Measurements from ENCODE around the gene SUMF1. TPM values are rescaled to one million over a fixed set of nuclear protein-coding genes. Genes with fewer than 3 reads are reported as not detected.

SUMF1 gene
- total and polyA plus RNA-seq, 2 of the 13 experiments (the other 11 are each of a cell fraction or from before 2014, with no cell fraction given): 18.5 to 28.9 TPM

GRCh38 chr3:4460334-4460733 is 6.7 kb downstream of the SUMF1 start (continued):
- TF ChIP-seq HIC2 (CRISPR knock-in tag; IDR thresholded peaks at IDR 0.05; ENCODE audit: low read depth): no peak
- peak; percentile 88 for TF ChIP-seq RARA (CRISPR knock-in tag; IDR thresholded peaks at IDR 0.05)
- no peak for TF ChIP-seq GMEB1 (CRISPR knock-in tag; IDR thresholded peaks at IDR 0.05; ENCODE audit: borderline replicate concordance)
- TF ChIP-seq TFE3 (CRISPR knock-in tag; IDR thresholded peaks at IDR 0.05): peak; percentile 25; the same call in 1 of the 2 replicates
- peak; percentile 67 for TF ChIP-seq PAXIP1 (CRISPR knock-in tag; conservative IDR thresholded peaks at IDR 0.05)
- peak; percentile 78 for TF ChIP-seq HNF4A (CRISPR knock-in tag; IDR thresholded peaks at IDR 0.05)
- TF ChIP-seq SOX6 (IDR thresholded peaks at IDR 0.05): no peak
- TF ChIP-seq SOX6 (CRISPR knock-in tag; IDR thresholded peaks at IDR 0.05): peak; percentile 26; the same call in 1 of the 2 replicates
- TF ChIP-seq ZSCAN22 (CRISPR knock-in tag; IDR thresholded peaks at IDR 0.05): no peak
- TF ChIP-seq TEAD3 (CRISPR knock-in tag; optimal IDR thresholded peaks at IDR 0.05; ENCODE audit: borderline replicate concordance): peak; percentile 17
- TF ChIP-seq JUN (CRISPR knock-in tag; IDR thresholded peaks at IDR 0.05): no peak
- TF ChIP-seq ZNF33B (CRISPR knock-in tag; IDR thresholded peaks at IDR 0.05): no peak
